Loucy (cell line): ENCODE measurements around the gene LRP3.

Experiments used
- H2AFZ ChIP-seq: fragments of 200-600 bp; sonication (generic); 2 replicates; pipeline ENCODE4 v1.6.0; 2016; ENCODE audit warnings: antibody characterized with exemption, mild to moderate bottlenecking, low read length, moderate library complexity
- H3F3A ChIP-seq: fragments of 200-600 bp; 2 replicates; pipeline ENCODE4 v1.6.0; 2016; ENCODE audit warnings: antibody characterized with exemption, low read depth, mild to moderate bottlenecking
- H3K27me3 ChIP-seq: fragments of 200-600 bp; sonication (generic); 2 replicates; pipeline ENCODE4 v1.6.1; 2014; ENCODE audit warnings: low read length, mild to moderate bottlenecking; ENCODE audit not compliant: insufficient read depth, poor library complexity, severe bottlenecking
- H3K36me3 ChIP-seq: fragments of 200-600 bp; sonication (generic); 2 replicates; pipeline ENCODE4 v1.6.1; 2016; ENCODE audit warnings: low read length; ENCODE audit not compliant: insufficient read depth
- H3K4me1 ChIP-seq: fragments of 200-600 bp; sonication (generic); 2 replicates; pipeline ENCODE4 v1.5.1; 2014; ENCODE audit warnings: low read length, mild to moderate bottlenecking; ENCODE audit not compliant: insufficient read depth, poor library complexity, severe bottlenecking
- H3K4me2 ChIP-seq: fragments of 200-600 bp; sonication (generic); 2 replicates; pipeline ENCODE4 v1.6.0; 2014; ENCODE audit warnings: antibody characterized with exemption, low read length, low read depth, mild to moderate bottlenecking; ENCODE audit not compliant: poor library complexity, severe bottlenecking
- H3K4me3 ChIP-seq: fragments of 200-600 bp; sonication (generic); 2 replicates; pipeline ENCODE4 v1.5.1; 2014; ENCODE audit warnings: low read length, mild to moderate bottlenecking, mixed read lengths; ENCODE audit not compliant: poor library complexity, severe bottlenecking
- H3K79me2 ChIP-seq: fragments of 200-600 bp; sonication (generic); 2 replicates; pipeline ENCODE4 v1.6.1; 2014; ENCODE audit warnings: low read length; ENCODE audit not compliant: insufficient read depth
- H3K9ac ChIP-seq: fragments of 200-600 bp; sonication (generic); 2 replicates; pipeline ENCODE4 v1.6.0; 2014; ENCODE audit warnings: mild to moderate bottlenecking, low read depth, low read length, moderate library complexity; ENCODE audit not compliant: poor library complexity, severe bottlenecking
- H3K9me2 ChIP-seq: fragments of 200-600 bp; sonication (generic); replicated peaks from 2 replicates; pipeline ENCODE4 v1.6.1; 2016; ENCODE audit warnings: low read depth, low read length, mixed read lengths
- H3K9me3 ChIP-seq: fragments of 200-600 bp; sonication (generic); 2 replicates; pipeline ENCODE4 v1.6.1; 2014; ENCODE audit warnings: mild to moderate bottlenecking, antibody characterized with exemption, low read length, low read depth; ENCODE audit not compliant: insufficient read depth
- H4K20me1 ChIP-seq: fragments of 200-600 bp; sonication (generic); 2 replicates; pipeline ENCODE4 v1.6.0; 2014; ENCODE audit warnings: antibody characterized with exemption, low read length, mild to moderate bottlenecking; ENCODE audit not compliant: insufficient read depth, poor library complexity, severe bottlenecking
- EZH2phosphoT487 ChIP-seq: fragments of 200-600 bp; IDR thresholded peaks from 2 replicates; pipeline ENCODE4 v1.6.1; 2018; ENCODE audit warnings: antibody characterized with exemption, mild to moderate bottlenecking, moderate library complexity, borderline replicate concordance
- TF ChIP-seq, protein P1 (sequence below): fragments of 200-600 bp; sonication (generic); conservative IDR thresholded peaks from 2 replicates; pipeline ENCODE4 v1.5.1; 2014; ENCODE audit warnings: mild to moderate bottlenecking, antibody characterized with exemption, low read length

LRP3 gene

DNA sequence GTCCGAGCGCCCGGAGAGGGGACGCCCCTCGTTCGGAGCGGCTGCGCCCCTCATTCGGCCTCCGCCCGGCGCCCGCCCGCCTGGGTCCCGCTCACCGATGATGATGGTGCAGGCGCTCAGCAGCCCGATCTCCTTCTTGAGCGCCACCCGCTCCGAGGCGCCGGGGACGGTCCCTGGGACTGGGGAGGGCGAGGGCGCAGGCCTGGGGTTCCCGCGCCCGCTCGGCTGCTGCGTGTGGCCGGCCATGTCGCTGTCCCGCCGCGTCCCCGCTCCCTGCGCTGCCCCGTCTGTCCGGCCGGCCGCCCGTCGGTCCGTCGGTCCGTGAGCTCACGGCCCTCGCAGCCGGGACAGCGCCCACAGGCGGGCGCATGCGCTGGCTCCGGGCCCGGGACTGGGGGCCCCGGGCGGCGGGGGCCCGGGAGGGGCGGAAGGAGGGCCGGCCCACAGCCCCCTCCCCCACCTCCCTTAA, 31.4 kb downstream of the LRP3 start, which contains the start of gene SLC7A10:
Gene SLC7A10 (minus strand): TSS at position 393 of the 469 bp plus-strand sequence. CDS start 147 bp downstream, at position 246.
- Histone ChIP-seq H3K36me3 (no peaks in the 10 kb centered on the region), H3K4me2 (no peak within 1 kb of the TSS), H3K9me2 (no peaks in the 10 kb centered on the region), H3K9me3 (peaks cover 11% of the 10 kb centered on the region; the same call in 1 of the 2 replicates), H2AFZ (no peak within 1 kb of the TSS), H4K20me1 (no peaks in the 10 kb centered on the region), H3K9ac (no peak within 1 kb of the TSS), H3K27me3 (no peaks in the 10 kb centered on the region), H3K4me3 (no peak within 1 kb of the TSS), H3F3A (no peaks in the 10 kb centered on the region), H3K4me1 (no peaks in the 10 kb centered on the region), H3K79me2 (no peaks in the 10 kb centered on the region)
- TF ChIP-seq, protein P1, sequence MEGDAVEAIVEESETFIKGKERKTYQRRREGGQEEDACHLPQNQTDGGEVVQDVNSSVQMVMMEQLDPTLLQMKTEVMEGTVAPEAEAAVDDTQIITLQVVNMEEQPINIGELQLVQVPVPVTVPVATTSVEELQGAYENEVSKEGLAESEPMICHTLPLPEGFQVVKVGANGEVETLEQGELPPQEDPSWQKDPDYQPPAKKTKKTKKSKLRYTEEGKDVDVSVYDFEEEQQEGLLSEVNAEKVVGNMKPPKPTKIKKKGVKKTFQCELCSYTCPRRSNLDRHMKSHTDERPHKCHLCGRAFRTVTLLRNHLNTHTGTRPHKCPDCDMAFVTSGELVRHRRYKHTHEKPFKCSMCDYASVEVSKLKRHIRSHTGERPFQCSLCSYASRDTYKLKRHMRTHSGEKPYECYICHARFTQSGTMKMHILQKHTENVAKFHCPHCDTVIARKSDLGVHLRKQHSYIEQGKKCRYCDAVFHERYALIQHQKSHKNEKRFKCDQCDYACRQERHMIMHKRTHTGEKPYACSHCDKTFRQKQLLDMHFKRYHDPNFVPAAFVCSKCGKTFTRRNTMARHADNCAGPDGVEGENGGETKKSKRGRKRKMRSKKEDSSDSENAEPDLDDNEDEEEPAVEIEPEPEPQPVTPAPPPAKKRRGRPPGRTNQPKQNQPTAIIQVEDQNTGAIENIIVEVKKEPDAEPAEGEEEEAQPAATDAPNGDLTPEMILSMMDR, result no peak
- no peak for TF ChIP-seq EZH2phosphoT487

- H4K20me1 ChIP-seq, result no peaks in the 10 kb centered on the region
- H3K9ac ChIP-seq, result no peak overlapping the region
- no peaks in the 10 kb centered on the region for H3K9me2 ChIP-seq
- H3K27me3 ChIP-seq, result no peaks in the 10 kb centered on the region
- no peak overlapping the region for H3K4me3 ChIP-seq
- H3K36me3 ChIP-seq, result no peaks in the 10 kb centered on the region
- no peaks in the 10 kb centered on the region for H3K79me2 ChIP-seq
- H2AFZ ChIP-seq, result no peak overlapping the region
- TF ChIP-seq, protein P1, result no peak
- TF ChIP-seq EZH2phosphoT487, result no peak
- H3K4me1 ChIP-seq, result no peaks in the 10 kb centered on the region
- no peaks in the 10 kb centered on the region for H3F3A ChIP-seq
- H3K9me3 ChIP-seq, result peaks cover 11% of the 10 kb centered on the region; the same call in 1 of the 2 replicates
- no peak overlapping the region for H3K4me2 ChIP-seq
These were observed 32.6 kb downstream of the LRP3 start for GRCh38 chr19:33226550-33227241.

GRCh38 chr19:33227242-33227650, 33.1 kb downstream of the LRP3 start:
- H3K4me3 ChIP-seq, result no peak overlapping the region
- H3K27me3 ChIP-seq, result no peaks in the 10 kb centered on the region
- no peaks in the 10 kb centered on the region for H3K36me3 ChIP-seq
- H3K9me2 ChIP-seq, result no peaks in the 10 kb centered on the region
- H3K4me1 ChIP-seq, result no peaks in the 10 kb centered on the region
- H3K79me2 ChIP-seq, result no peaks in the 10 kb centered on the region
- H4K20me1 ChIP-seq, result no peaks in the 10 kb centered on the region
- no peak overlapping the region for H3K4me2 ChIP-seq
- H3F3A ChIP-seq, result no peaks in the 10 kb centered on the region
- H3K9me3 ChIP-seq, result peaks cover 11% of the 10 kb centered on the region; the same call in 1 of the 2 replicates
- H3K9ac ChIP-seq, result no peak overlapping the region
- TF ChIP-seq EZH2phosphoT487, result no peak
- TF ChIP-seq, protein P1, result no peak
- H2AFZ ChIP-seq, result no peak overlapping the region
